GM12878 (cell line): ENCODE results near the gene PDE7B. TPM values are rescaled to one million over a fixed set of nuclear protein-coding genes. Genes with fewer than 3 reads are reported as not detected.

Experiments used
- ATAC-seq: fragments of 200-7000 bp; cut with Tn5 transposase; 3 replicates; pipeline ENCODE4 v1.9.1; 2020; ENCODE audit warnings: mild to moderate bottlenecking, moderate library complexity
- BruUV-seq: library from RNA; stranded (reverse); fragments of 400-500 nt; replicated peaks from 2 replicates; lab custom pipeline; 2021; lab: Mats Ljungman, UMichigan
- CTCF ChIA-PET: fragments of 300-600 bp; sonication (Branson Sonifier 250); formaldehyde crosslinking; extraction: SDS; loops from one replicate; lab custom pipeline; 2021; ENCODE audit warnings: inconsistent platforms; lab: Yijun Ruan, JAX
- POLR2A ChIA-PET: fragments of 350-600 bp; formaldehyde crosslinking; extraction: SDS; loops from one replicate; lab custom pipeline; 2021; ENCODE audit warnings: inconsistent platforms; lab: Charles Lee
- RAD21 ChIA-PET: fragments of 300-600 bp; sonication (Branson Sonifier 250); formaldehyde crosslinking; loops from one replicate; lab custom pipeline; 2023; ENCODE audit warnings: antibody characterized with exemption; ENCODE audit not compliant: unreplicated experiment; lab: Charles Lee
- SMC1A ChIA-PET: fragments of 300-600 bp; sonication (Branson Sonifier 250); formaldehyde crosslinking; loops from one replicate; lab custom pipeline; 2023; ENCODE audit not compliant: unreplicated experiment, uncharacterized antibody; lab: Charles Lee
- DNase-seq: peaks from one replicate; pipeline ENCODE4 v3.0.0-alpha.2; 2011; ENCODE audit warnings: low read depth, low spot score
- FAIRE-seq: peaks from 3 replicates; lab custom pipeline; 2011; peaks lifted over from hg19 to GRCh38; lab: Jason Lieb, UNC
- H2AFZ ChIP-seq: 2 replicates; pipeline ENCODE4 v1.6.0; 2011; ENCODE audit warnings: low read depth, low read length, control low read depth; ENCODE audit not compliant: control insufficient read depth
- H3K27ac ChIP-seq: 2 replicates; pipeline ENCODE4 v1.5.1; 2011; ENCODE audit warnings: control low read depth; ENCODE audit not compliant: control insufficient read depth, insufficient read depth
- H3K27me3 ChIP-seq, 2 experiments: replicated peaks in 1 of 2; 2 replicates each; pipeline versions ENCODE4 v1.6.0 to v1.6.1; 2011; ENCODE audit warnings: low read length in 1 of 2; ENCODE audit not compliant: control insufficient read depth in 2 of 2, insufficient read depth in 2 of 2
- H3K36me3 ChIP-seq, 2 experiments: 2 replicates each; pipeline ENCODE4 v1.5.1; 2011; ENCODE audit warnings: low read length in 1 of 2; ENCODE audit not compliant: control insufficient read depth in 2 of 2, insufficient read depth in 2 of 2
- H3K4me1 ChIP-seq: 2 replicates; pipeline ENCODE4 v1.6.1; 2011; ENCODE audit warnings: mild to moderate bottlenecking, low read length, moderate library complexity, mixed read lengths; ENCODE audit not compliant: control insufficient read depth, insufficient read depth
- H3K4me2 ChIP-seq: 2 replicates; pipeline ENCODE4 v1.6.0; 2011; ENCODE audit warnings: control low read depth; ENCODE audit not compliant: control insufficient read depth, insufficient read depth
- H3K4me3 ChIP-seq: fragments of 200-600 bp; sonication (generic); 2 replicates; pipeline ENCODE4 v1.5.1; 2016
- H3K79me2 ChIP-seq: 2 replicates; pipeline ENCODE4 v1.6.0; 2011; ENCODE audit warnings: low read length; ENCODE audit not compliant: control insufficient read depth, insufficient read depth
- H3K9ac ChIP-seq: 2 replicates; pipeline ENCODE4 v1.8.0; 2011; ENCODE audit warnings: low read length, control low read depth, mixed read lengths; ENCODE audit not compliant: control insufficient read depth, insufficient read depth
- H3K9me3 ChIP-seq: replicated peaks from 3 replicates; pipeline ENCODE4 v1.5.1; 2011; ENCODE audit warnings: mild to moderate bottlenecking, low read length; ENCODE audit not compliant: control insufficient read depth, insufficient read depth
- H4K20me1 ChIP-seq: 2 replicates; pipeline ENCODE4 v1.6.0; 2011; ENCODE audit not compliant: control insufficient read depth, insufficient read depth
- ATF7 ChIP-seq: fragments of 450-650 bp; IDR thresholded peaks from 2 replicates; pipeline ENCODE4 v1.6.1; 2016; ENCODE audit warnings: low read depth, mild to moderate bottlenecking
- CBX3 ChIP-seq: fragments of 200-600 bp; sonication (generic); IDR thresholded peaks from 2 replicates; pipeline ENCODE4 v1.6.1; 2016; ENCODE audit warnings: low read depth, borderline replicate concordance
- E4F1 ChIP-seq: fragments of 450-650 bp; IDR thresholded peaks from 2 replicates; pipeline ENCODE4 v1.6.1; 2018; ENCODE audit warnings: borderline replicate concordance, mild to moderate bottlenecking; ENCODE audit not compliant: partially characterized antibody
- EED ChIP-seq: sonication (generic); IDR thresholded peaks from 2 replicates; pipeline ENCODE4 v1.6.1; 2016; ENCODE audit warnings: antibody characterized with exemption, low read depth
- IRF4 ChIP-seq: IDR thresholded peaks from 2 replicates; pipeline ENCODE4 v1.6.1; 2011; ENCODE audit warnings: low read depth, low read length
- MEF2A ChIP-seq: IDR thresholded peaks from 2 replicates; pipeline ENCODE4 v1.6.1; 2011; ENCODE audit warnings: low read depth, mild to moderate bottlenecking, low read length, moderate library complexity; ENCODE audit not compliant: insufficient read depth
- MYB ChIP-seq: fragments of 150-350 bp; IDR thresholded peaks from 2 replicates; pipeline ENCODE4 v1.6.1; 2014; ENCODE audit warnings: mild to moderate bottlenecking, low read depth, low read length, borderline replicate concordance
- NBN ChIP-seq: fragments of 450-650 bp; IDR thresholded peaks from 2 replicates; pipeline ENCODE4 v1.6.1; 2016
- POLR2AphosphoS5 ChIP-seq: IDR thresholded peaks from 2 replicates; pipeline ENCODE4 v1.6.1; 2011; ENCODE audit warnings: mild to moderate bottlenecking, low read length, inconsistent platforms
- POU2F2 ChIP-seq: IDR thresholded peaks from 3 replicates; pipeline ENCODE4 v1.6.1; 2011; ENCODE audit warnings: low read depth, mild to moderate bottlenecking, low read length, borderline replicate concordance
- RB1 ChIP-seq: fragments of 450-650 bp; formaldehyde crosslinking; IDR thresholded peaks from 2 replicates; pipeline ENCODE4 v1.6.1; 2017; ENCODE audit warnings: mild to moderate bottlenecking, borderline replicate concordance
- RUNX3 ChIP-seq: IDR thresholded peaks from 2 replicates; pipeline ENCODE4 v1.6.1; 2012; ENCODE audit warnings: low read length, inconsistent platforms
- SIN3A ChIP-seq: IDR thresholded peaks from 2 replicates; pipeline ENCODE4 v1.6.1; 2012; ENCODE audit warnings: low read depth, low read length, improper control_type of control experiment
- TCF3 ChIP-seq: IDR thresholded peaks from 2 replicates; pipeline ENCODE4 v1.6.1; 2012; ENCODE audit warnings: low read depth, mild to moderate bottlenecking, low read length, borderline replicate concordance; ENCODE audit not compliant: insufficient read depth
- WGBS: methylation state at CpG from one replicate; pipeline ENCODE4 v1.1.6; 2016; ENCODE audit warnings: low lambda C conversion rate; ENCODE audit not compliant: insufficient replicate concordance, insufficient coverage; ENCODE audit errors: missing lambda C conversion rate; 5-methylcytosine and 5-hydroxymethylcytosine counted together
- in situ Hi-C: fragments of 300-500 bp; cut with MboI; formaldehyde crosslinking; loops from 9 replicates; pipeline ENCODE4 v1.14.3; 2018; ENCODE audit warnings: mixed read lengths
- intact Hi-C: fragments of 100-400 bp; cut with micrococcal nuclease; formaldehyde crosslinking; loops from one replicate; pipeline ENCODE4 v1.14.2; 2022; ENCODE audit not compliant: unreplicated experiment
- polyA plus RNA-seq, 11 experiments: library from polyadenylated mRNA; depleted of rRNA in 4 of 11; unstranded in 6 of 11; stranded (reverse) in 5 of 11; fragments of >200 nt; fragmentation: Nextera tagmentation in 4 of 11; fragmentation: Illumina TruSeq in 1 of 11; extraction: Ambion mirVana in 4 of 11; extraction: Trizol in 1 of 11; gene quantifications; 1 replicate in 1 of 11; 2 replicates in 10 of 11; pipeline versions ENCODE4 v1.2.1 to v1.2.3, GENCODE V29; 2011 to 2016; ENCODE audit warnings: inconsistent platforms in 2 of 11, missing spikeins in 2 of 11, low read depth in 1 of 11
- total RNA-seq, 4 experiments: library from RNA; depleted of rRNA in 3 of 4; stranded (reverse); fragments of >200 nt in 3 of 4; fragmentation: Illumina TruSeq in 1 of 4; extraction: Trizol in 1 of 4; gene quantifications; 2 replicates each; pipeline versions ENCODE4 v1.2.1 to v1.2.3, GENCODE V29; 2013 to 2021

PDE7B gene
- total and polyA plus RNA-seq, 10 of the 15 experiments (the other 5 are each of a cell fraction or from before 2014, with no cell fraction given): not detected

GRCh38 chr6:135941275-135942025 lies 89.9 kb downstream of the PDE7B start:
- ChIA-PET RAD21 (no interaction called here), SMC1A (no interaction called here), CTCF (interaction anchor here (1.3 kb wide), 1 partner anchor 32 kb away, joined by 3 read pairs; no protein-coding TSS in a partner anchor), POLR2A (no interaction called here)
- FAIRE-seq (no peak), ATAC-seq (no peak), DNase-seq (no peak)
- Histone ChIP-seq H3K9ac (no peak overlapping the region), H3K36me3 (no peaks in the 10 kb centered on the region), H4K20me1 (no peaks in the 10 kb centered on the region; the same call in 1 of the 2 replicates), H3K4me3 (no peak overlapping the region), H3K27ac (no peak overlapping the region), H2AFZ (no peak overlapping the region), H3K9me3 (no peaks in the 10 kb centered on the region), H3K79me2 (no peaks in the 10 kb centered on the region), H3K27me3 (no peaks in the 10 kb centered on the region; a peak in 3 of 4 replicates), H3K4me1 (no peaks in the 10 kb centered on the region), H3K4me2 (no peak overlapping the region)
- intact Hi-C loops: no loop called here
- in situ Hi-C loops: no loop called here
- BruUV-seq: no TSS peak
- 12% methylated on average over 1 of the region's 1 CpG for WGBS
- TF ChIP-seq IRF4: no peak
- no peak for TF ChIP-seq TCF3
- TF ChIP-seq POLR2AphosphoS5: no peak
- no peak for TF ChIP-seq RB1
- no peak for TF ChIP-seq RUNX3
- no peak for TF ChIP-seq EED
- TF ChIP-seq ATF7: no peak
- no peak for TF ChIP-seq NBN
- TF ChIP-seq CBX3: no peak
- no peak for TF ChIP-seq MYB
- no peak for TF ChIP-seq SIN3A
- no peak for TF ChIP-seq POU2F2
- TF ChIP-seq MEF2A: no peak
- no peak for TF ChIP-seq E4F1
